NCI-H2227 (cell line): ENCODE results near the gene YAF2.
"Not testable (repeated sequence)": the region's sequence is repeated elsewhere in the genome, so short reads cannot be mapped to it uniquely, and the experiment has no call there.

Experiments used
- DNase-seq: peaks from one replicate; lab custom pipeline; 2025; ENCODE audit not compliant: unreplicated experiment; lab: John Stamatoyannopoulos, UW

Gene YAF2

DNA sequence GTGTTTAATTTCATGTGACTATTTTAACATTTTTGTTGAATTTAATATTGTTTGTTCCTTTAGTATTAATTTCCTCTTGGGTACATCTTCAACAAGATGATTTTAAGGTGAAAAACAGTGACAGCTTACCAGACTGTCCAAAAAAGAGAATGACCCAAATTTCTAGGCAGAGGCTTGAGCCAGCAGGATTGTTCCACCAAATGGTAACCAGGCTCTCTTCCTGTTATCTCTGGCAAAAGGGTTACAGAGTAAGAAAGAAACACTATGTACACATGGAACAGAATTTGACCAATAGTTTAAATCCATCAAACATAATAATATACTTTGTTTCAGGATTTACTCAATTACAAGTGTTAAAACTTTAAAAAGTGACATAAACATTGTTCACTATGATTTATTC lies 39.0 kb downstream of the YAF2 start:
- DNase-seq: no peak

DNA sequence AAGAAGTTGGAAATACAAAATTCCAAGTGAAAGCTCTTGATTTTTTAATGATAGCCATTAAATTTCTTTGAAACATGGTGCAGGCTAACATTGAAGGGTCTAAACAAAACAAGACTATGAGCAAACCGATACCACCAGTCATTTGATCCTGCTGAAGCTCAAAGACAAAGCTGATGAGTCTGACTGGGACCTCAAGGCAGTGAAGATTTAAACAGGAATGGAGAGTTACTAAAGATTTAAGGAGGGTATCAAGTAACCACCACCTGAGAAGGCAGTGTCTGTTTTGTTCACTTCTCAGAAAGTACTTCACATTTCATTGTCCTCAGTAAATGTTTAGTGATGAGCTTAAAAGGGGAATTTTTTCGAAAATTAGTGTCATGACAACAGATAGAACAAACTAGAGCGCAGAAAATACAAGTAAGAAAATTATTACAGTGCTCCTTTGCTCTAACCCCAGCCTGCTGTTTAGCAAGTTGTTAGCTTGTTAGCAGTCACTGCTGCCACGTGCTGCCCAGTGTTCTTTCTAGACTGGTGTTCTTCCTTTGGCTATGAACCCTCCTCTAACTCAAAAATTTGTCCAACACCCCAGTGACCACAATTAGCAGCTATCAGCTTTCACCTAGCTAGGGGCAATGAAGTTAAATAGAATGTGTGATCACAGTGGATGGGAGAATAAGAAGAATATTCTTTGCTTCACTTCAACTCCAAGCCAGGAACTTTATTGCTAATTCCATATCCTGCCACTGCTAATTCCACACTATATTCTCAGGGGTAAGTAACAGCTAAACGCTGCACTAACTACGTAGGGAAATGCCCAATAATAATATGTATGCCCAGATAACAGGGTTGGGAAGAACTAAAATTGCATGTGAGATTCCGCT lies 41.1 kb downstream of the YAF2 start:
- DNase-seq: no peak

DNA sequence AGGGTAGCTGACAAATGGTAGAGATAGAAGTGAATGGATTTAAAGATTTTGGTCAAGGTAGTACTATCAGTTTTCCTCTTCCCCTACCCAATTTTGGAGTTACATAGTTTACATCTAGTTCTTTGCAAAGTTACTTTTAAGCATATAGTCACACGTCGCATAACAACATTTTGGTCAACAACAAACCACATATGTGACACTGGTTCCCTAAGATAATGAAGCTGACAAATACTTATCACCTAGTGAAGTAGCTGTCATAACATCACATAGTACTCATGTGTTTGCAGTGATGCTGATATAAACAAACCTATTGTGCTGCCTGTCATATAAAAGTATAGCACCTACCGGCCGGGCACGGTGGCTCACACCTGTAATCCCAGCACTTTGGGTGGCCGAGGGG lies 45.4 kb downstream of the YAF2 start:
- DNase-seq: no peak

DNA sequence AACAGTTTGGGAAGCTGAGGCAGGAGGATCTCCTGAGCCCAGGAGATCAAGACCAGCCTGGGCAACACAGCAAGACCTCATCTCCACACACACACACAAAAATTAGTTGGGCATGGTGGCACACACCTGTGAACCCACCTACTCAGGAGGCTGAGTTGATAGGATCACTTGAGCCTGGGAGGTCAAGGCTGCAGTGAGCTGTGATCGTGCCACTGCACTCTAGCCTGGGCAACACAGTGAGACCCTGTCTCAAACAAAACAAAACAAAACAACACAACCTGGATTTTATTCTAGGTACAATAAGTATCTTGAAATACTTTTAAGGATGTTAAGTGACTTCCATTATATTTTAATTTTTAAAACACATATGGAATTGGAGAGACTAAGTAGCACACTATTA lies 45.8 kb downstream of the YAF2 start:
- no peak for DNase-seq

DNA sequence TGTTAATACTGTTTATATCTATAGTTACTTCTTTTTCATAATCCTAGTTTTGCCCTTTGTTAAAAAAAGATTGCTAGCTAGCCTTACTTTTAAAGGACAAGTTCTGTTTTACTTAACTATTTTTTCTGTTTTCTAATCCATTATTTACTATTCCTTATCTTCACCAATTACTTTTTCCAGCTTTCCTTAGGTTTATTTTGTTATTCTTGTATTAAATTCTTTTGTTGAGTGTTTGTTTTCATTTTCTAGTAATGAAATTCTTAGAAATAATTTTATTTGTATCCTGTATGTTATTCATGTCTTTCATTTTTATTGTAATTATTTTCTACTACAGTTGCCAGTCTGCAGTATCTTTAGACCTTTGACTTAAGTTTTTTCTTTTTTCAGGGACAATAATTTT lies 47.7 kb downstream of the YAF2 start:
- no peak for DNase-seq

DNA sequence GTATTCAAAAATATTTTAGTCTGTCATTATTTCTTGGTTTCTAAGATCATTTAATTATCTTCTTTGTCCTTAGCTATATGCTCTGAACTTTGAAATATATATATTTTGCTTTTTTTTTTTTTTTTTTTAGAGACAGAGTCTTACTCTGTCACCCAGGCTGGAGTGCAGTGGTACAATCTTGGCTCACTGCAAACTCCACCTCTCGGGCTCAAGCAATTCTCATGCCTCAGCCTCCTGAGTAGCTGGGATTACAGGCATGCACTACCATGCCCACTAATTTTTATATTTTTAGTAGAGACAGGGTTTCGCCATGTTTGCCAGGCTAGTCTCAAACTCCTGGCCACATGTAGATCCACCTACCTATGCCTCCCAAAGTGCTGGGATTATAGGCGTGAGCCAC lies 49.8 kb downstream of the YAF2 start:
- not testable (repeated sequence) for DNase-seq

DNA sequence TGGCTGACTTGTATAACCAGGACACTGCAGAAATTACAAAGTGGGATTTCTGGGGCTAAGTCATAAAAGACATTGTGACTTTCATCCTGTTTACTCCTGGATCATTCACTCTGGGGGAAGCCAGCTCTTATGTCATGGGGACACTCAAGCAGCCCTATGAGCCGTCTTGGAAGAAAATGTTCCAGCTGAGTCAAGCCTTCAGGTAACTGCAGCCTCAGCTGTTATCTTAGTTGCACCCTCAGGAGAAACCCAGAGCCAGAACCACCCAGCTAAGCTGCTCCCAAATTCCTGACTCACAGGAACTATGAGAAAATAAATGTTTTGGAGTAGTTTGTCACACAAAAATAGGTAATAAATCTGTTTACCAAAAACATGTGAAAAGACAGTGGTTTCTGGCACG lies 50.2 kb downstream of the YAF2 start:
- DNase-seq: no peak

DNA sequence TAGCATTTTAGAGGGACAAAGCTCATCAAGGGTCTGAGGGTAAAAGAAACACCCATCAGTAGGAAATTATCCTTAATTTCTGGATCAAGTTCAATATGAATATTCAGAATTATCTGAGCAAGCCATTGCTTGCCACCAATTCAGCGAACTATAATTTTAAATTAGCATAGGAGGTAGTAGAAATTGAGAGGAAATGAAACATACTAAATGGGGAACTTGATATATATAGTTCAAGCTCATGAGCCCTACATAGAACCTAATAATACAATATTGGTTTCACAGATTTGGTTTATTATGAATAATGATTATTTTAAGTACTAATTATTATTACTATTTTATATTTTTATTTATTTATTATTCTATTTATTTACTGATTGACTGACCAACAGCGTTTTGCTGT lies 51.3 kb downstream of the YAF2 start:
- no peak for DNase-seq

DNA sequence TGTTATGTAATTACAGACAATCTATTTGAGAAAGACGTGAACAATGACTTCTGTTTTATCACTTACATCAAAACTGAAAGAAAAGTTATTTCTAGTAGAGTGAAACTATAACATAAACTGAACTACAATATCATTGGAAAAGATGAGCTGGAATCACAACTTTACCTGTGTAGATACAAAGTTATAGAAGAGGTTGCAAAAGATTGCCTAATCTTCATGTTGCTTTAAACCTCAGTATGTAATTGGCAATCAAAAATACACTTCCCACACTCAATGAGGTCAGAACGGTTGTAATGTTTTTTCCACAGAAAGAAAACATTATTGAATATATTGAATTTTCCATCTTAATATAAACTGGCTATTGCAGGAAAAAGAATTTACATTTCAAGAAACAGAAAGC lies 55.7 kb downstream of the YAF2 start:
- DNase-seq: no peak

DNA sequence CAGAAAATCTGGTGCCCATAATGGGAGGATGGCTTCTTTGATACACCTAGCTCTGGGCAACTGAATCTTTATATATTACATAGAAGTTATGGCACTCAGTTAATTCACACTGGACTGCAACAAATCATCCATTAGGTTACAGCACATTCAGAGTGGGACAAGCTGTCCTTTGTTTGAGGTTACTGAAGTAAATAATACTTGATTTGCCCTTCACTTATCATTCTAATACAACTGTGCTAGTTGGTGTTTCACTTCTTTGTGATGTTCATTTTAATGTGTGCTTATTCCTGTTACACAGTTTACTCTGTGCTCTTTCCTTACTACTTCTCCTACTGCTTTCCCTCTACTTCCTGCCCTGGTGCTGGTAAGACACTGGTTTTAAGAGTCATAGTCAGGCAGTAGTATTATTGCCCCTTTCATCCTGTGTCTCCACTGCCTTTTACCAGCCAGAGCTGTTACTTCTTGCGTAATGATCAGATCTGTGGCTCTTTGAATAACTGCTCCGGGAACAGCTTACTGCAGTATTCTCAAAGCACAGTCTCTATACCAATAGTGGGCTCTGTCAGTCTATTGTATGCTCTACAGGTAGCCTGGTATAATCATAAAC lies 57.0 kb downstream of the YAF2 start:
- no peak for DNase-seq

DNA sequence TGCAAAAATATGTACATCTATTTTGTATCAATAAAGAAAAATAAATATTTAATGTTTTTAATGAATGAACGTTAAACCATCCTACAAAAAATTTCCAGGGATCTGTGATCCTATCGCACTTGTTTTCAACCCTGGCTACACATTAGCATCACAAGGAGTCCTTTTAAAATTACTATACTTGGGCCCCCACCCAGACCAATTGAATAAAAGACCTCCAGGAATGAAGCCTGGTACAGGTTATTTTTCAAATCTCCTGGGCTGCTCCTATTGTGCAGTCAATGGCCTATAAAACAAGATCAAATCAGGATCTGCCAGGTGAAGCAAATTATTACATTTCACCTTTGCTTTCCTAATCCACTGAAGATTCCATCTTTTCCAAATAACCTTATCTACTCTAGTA lies 59.9 kb downstream of the YAF2 start:
- DNase-seq: no peak

DNA sequence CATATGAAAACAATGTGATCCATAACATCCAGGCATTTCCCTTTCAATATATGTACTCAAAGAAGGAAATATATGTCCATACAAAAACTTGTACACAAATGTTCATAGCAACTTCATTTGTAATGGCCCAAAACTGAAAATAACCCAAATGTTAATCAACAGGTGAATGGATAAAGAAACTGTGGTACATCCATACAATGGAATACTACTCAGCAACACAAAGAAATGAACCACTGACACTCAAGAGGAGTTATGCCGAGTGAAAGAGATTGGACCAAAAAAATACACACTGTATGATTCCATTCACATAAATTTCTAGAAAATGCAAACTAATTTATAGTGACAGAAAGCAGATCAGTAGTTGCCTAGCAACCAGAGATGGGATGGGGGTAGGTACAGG lies 63.1 kb downstream of the YAF2 start:
- no peak for DNase-seq

DNA sequence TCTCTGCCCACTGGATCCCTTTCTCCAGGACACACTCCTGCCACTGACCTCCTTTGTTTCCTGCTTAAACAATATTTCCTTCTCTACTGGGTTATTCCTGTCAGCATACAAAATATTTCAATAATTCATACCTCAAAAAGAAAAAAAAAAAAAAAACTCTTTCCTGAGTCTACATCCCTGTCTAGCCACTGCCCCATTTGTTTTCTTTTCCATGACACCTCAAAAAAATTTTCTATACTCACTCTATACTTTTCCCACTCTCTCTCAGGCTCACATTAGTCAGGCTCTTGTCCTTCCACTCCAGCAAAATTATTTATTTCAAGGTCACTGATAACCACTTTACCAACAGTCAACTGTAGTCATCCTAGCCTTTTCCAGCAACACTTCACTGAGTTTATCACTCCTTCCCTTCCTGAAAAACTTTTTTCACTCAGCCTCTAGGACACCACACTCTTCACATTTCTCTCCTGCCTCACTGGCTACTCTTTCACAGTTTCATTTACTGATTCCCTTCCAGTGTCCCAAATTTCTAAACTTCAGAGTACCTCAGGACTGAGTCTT lies 64.0 kb downstream of the YAF2 start:
- no peak for DNase-seq

DNA sequence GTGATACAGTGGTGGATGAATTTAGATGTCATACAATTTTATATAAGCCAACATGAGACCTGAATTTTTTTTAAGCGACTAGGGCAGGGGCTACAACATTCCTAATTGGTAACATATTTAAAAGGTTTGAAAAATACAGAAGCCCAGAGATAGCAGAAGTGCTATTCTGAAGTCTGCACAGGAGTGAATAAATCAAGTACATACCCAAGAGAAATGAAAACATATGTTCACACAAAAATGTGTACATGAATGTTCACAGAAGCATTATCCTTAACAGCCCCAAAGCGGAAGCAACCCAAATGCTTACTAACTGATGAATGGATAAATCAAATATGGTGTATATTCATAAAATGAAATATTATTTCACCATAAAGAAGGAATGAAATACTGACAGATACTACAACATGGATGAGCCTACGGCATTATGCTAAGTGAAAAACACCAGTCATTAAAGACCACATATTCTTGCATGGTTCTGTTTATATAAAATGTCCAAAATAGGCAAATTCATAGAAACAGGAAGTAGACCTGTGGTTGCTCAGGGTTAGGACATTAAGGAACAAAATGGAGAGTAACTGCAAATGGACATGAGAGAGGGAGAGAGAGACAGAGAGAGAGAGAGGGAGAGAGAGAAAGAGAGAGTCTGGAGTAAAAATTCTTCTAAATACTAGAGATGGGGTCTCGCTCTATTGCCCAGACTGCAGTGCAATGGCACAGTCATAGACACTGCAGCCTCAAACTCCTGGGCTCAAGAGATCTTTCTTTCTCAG lies 65.4 kb downstream of the YAF2 start:
- DNase-seq: no peak

DNA sequence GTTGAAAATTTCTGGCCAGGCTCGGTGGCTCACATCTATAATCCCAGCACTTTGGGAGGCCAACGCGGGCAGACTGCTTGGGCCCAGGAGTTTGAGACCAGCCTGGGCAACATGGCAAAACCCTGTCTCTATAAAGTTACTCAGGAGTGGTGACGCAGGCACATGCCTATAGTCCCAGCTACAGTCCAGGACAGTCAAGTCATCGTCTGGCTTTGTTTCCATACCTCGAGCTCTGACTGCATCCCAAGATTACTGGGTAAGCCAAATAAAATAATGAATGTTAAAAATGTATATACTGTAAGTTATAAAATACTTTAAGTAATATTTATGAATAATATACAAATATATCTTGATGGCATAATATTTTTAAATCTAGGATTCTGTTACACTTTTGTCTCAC lies 70.3 kb downstream of the YAF2 start:
- DNase-seq: no peak

DNA sequence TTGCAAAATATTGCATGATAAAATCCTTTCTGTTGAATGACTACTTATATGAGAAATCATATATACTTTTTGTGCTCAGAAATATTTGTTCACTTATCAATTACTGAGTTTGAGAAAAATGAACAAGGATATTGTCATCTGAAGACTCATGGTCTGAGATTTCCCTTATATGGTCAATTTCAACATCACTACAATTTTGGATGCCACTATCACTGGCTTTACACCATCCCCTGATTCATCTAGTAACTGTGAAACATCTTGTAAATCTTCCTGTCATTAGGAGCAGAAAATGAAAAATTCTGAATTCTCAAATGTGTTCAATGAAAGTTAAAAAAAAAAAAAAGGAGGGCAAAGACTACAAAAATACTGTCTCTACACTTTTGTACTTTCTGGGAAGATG lies 71.5 kb downstream of the YAF2 start:
- DNase-seq: no peak

DNA sequence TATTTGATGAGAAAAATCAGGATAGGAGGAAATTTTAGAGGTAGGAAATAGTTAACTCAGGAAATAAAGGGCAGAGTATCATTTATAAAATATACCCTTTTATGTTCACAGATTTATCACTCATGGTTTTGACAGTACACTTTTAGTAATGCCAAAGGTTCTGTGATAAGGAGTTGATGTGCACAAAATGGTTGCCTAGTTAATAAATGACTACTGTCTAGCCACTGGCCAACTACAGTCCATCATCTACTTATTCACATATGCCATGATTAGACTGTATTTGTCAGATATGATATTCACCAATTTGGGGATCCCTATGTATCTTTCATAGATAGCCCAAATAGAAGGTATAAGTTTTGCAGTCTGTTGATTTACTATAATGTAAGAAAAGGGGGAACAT lies 74.1 kb downstream of the YAF2 start:
- DNase-seq: no peak

DNA sequence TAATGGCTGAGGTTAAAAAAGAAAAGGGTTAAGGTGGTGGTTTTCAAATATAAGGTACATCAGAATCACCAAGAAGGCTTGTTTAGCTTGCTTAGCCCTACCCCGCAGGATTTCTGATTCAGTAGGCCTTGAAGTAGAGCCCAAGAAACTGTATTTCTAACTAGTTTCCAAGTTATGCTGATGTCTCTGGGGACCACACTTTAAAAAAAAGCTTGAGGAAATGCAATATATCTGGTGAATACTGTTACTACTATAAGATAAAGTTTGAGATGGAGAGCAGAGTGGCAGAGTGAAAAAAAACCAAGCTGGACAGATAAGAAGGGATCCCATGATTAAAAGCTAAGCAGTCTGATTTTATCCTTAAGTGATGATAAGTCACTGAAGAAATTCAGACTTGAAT lies 75.1 kb downstream of the YAF2 start:
- DNase-seq: no peak

DNA sequence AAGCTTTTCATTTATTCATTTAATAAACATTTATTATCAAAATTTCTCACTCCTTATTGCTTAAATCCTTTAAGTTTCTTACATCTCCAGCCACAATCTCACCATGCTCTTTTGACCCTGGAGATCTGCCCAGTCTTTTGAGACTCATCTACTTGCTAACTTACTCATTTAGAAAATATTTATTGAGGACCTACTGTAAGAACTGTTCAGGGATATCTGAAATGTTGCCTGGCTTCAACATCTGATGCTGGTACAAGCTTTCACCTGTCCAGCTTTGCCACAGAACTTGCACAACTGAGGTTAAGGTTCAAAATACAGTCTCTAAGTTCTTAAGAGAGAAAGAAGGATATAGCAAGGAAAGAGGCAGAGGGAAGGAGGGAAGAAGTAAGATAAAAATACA lies 75.9 kb downstream of the YAF2 start:
- DNase-seq: no peak

DNA sequence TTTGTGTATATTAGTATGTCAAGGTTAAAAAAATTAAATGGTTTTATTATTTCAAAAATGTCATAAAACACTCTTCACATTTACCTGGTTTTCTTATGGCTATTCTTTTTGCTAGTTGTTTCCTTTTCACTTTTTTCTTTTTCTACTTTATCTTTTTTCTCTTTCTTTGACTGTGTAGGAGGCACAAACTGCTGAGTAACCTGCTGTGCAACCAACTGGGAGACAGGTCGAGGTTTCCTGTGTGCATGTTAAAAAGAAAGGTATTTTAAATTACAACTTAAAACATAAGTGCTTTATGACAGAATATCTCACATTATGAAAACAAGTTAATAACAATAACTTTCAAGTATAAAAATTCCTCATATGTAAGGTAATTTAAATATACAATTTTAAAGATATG lies 76.5 kb downstream of the YAF2 start:
- DNase-seq: no peak

DNA sequence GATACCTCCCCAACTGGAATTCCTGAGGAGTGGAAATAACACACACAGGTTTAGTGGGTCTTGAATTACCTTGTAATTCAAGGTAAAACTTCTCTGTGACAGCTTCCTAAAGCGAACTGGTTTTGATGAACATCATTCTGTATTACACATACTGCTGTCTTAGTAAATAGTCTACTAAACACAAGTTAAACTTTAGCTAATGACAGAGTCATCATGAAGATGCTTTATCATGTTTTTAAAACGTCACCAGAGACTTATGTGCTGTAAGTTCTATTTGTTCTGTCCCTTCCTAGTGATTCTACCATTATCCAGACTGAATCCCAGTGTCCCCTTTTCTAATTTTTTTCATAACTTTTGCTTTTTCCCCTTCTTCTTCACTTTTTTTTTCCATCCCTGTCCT lies 81.8 kb downstream of the YAF2 start:
- DNase-seq: no peak
